Common myeloid progenitor, CD34-positive (primary cell): Measurements from ENCODE around the gene COQ9.
"Not testable (repeated sequence)": the region's sequence is repeated elsewhere in the genome, so short reads cannot be mapped to it uniquely, and the experiment has no call there.

Experiments used
- CTCF ChIA-PET: fragments of 350-600 bp; sonication (Branson Sonifier 250); formaldehyde crosslinking; loops from one replicate; lab custom pipeline; 2021; ENCODE audit warnings: antibody characterized with exemption; lab: Charles Lee
- POLR2A ChIA-PET: fragments of 350-600 bp; sonication (Branson Sonifier 250); formaldehyde crosslinking; loops from one replicate; lab custom pipeline; 2021; ENCODE audit warnings: antibody characterized with exemption; lab: Charles Lee
- DNase-seq, 3 donors: peaks; one replicate each; pipeline versions ENCODE4 v3.0.0 to v3.0.0-alpha.2; 2013
- H3K27ac ChIP-seq, 2 experiments: 1 replicate in 1 of 2; 2 replicates in 1 of 2; pipeline ENCODE4 v1.7.0; 2013; ENCODE audit warnings: inconsistent platforms in 2 of 2, low read length in 2 of 2, mild to moderate bottlenecking in 2 of 2, low read depth in 1 of 2, moderate library complexity in 1 of 2; ENCODE audit not compliant: severe bottlenecking in 2 of 2, insufficient read depth in 1 of 2, poor library complexity in 1 of 2
- H3K27me3 ChIP-seq, 5 experiments: replicated peaks in 2 of 5; 1 replicate in 3 of 5; 2 replicates in 2 of 5; pipeline versions ENCODE4 v1.6.1 to v1.7.0; 2013; ENCODE audit warnings: low read length in 4 of 5, mild to moderate bottlenecking in 2 of 5, moderate library complexity in 2 of 5, inconsistent platforms in 1 of 5; ENCODE audit not compliant: insufficient read depth in 5 of 5, control insufficient read depth in 4 of 5
- H3K36me3 ChIP-seq, 4 experiments: 1 replicate in 2 of 4; 2 replicates in 2 of 4; pipeline versions ENCODE4 v1.6.1 to v1.7.0; 2013; ENCODE audit warnings: low read length in 3 of 4, control low read depth in 1 of 4, mild to moderate bottlenecking in 1 of 4; ENCODE audit not compliant: control insufficient read depth in 4 of 4, insufficient read depth in 4 of 4
- H3K4me1 ChIP-seq, 4 experiments: 1 replicate in 3 of 4; 2 replicates in 1 of 4; pipeline versions ENCODE4 v1.6.1 to v1.7.1; 2013; ENCODE audit warnings: low read length in 3 of 4, mild to moderate bottlenecking in 3 of 4, control low read depth in 1 of 4, inconsistent platforms in 1 of 4, moderate library complexity in 1 of 4; ENCODE audit not compliant: control insufficient read depth in 4 of 4, insufficient read depth in 4 of 4; ENCODE audit errors: control extremely low read depth in 1 of 4
- H3K4me3 ChIP-seq, 7 experiments: 1 replicate in 4 of 7; 2 replicates in 3 of 7; pipeline versions ENCODE4 v1.5.1 to v1.7.0; 2013; ENCODE audit warnings: mild to moderate bottlenecking in 7 of 7, low read length in 6 of 7, moderate library complexity in 6 of 7, inconsistent platforms in 2 of 7, low read depth in 2 of 7, control low read depth in 1 of 7; ENCODE audit not compliant: insufficient read depth in 4 of 7, control insufficient read depth in 1 of 7; ENCODE audit errors: extremely low read depth in 1 of 7
- H3K9me3 ChIP-seq, 5 experiments: 1 replicate in 4 of 5; 2 replicates in 1 of 5; pipeline versions ENCODE4 v1.6.1 to v1.7.1; 2013; ENCODE audit warnings: low read length in 4 of 5, mild to moderate bottlenecking in 2 of 5, inconsistent platforms in 1 of 5, low read depth in 1 of 5, moderate library complexity in 1 of 5; ENCODE audit not compliant: control insufficient read depth in 4 of 5, insufficient read depth in 2 of 5; ENCODE audit errors: control extremely low read depth in 1 of 5
- WGBS: methylation state at CpG from one replicate; pipeline ENCODE4 v1.1.5; 2013; ENCODE audit not compliant: insufficient coverage; 5-methylcytosine and 5-hydroxymethylcytosine counted together

COQ9 gene

GRCh38 chr16:57486858-57487834 is 39.9 kb downstream of the COQ9 start:
- Histone ChIP-seq H3K27me3 (no peaks in the 10 kb centered on the region), H3K36me3 (no peaks in the 10 kb centered on the region), H3K4me3 (peak overlapping the region in 6 of 7 experiments; percentile 35 to 88 (median 72)), H3K27ac (no peak overlapping the region), H3K4me1 (peaks cover 0 to 20% (median 15%) of the 10 kb centered on the region in 4 experiments), H3K9me3 (peaks cover 0 to 5% (median 0%) of the 10 kb centered on the region in 5 experiments)
- ChIA-PET CTCF (interaction anchor here (0.7 to 5.1 kb wide), 8 partner anchors 12 to 250 kb away, joined by 3 to 21 read pairs (median 4); partner anchors contain the start of gene CCDC102A), POLR2A (interaction anchor here (0.6 to 2.0 kb wide), 4 partner anchors 47 to 1116 kb away, joined by 3 to 7 read pairs (median 4); partner anchors contain the start of genes ADGRG5 and CCDC102A)
- no peak for DNase-seq
- 93% methylated on average over 8 of the region's 8 CpGs for WGBS

- H3K27ac ChIP-seq: no peak overlapping the region
- POLR2A ChIA-PET: no interaction called here
- peaks cover 0 to 5% (median 0%) of the 10 kb centered on the region in 5 experiments for H3K9me3 ChIP-seq
- H3K4me3 ChIP-seq: no peak overlapping the region
- no peaks in the 10 kb centered on the region for H3K36me3 ChIP-seq
- WGBS: 100% methylated on average over 4 of the region's 5 CpGs
- CTCF ChIA-PET: interaction anchor here (1.4 to 5.1 kb wide), 3 partner anchors 12 to 30 kb away, joined by 4 to 21 read pairs (median 5); no protein-coding TSS in a partner anchor
- peaks cover 0 to 24% (median 15%) of the 10 kb centered on the region in 4 experiments for H3K4me1 ChIP-seq
- H3K27me3 ChIP-seq: no peaks in the 10 kb centered on the region
- DNase-seq: no peak
Observed at GRCh38 chr16:57489229-57489628, 42.0 kb downstream of the COQ9 start.

GRCh38 chr16:57493767-57494166 is 46.5 kb downstream of the COQ9 start:
- CTCF ChIA-PET: no interaction called here
- POLR2A ChIA-PET: no interaction called here

GRCh38 chr16:57497121-57497520 is 49.8 kb downstream of the COQ9 start:
- Histone ChIP-seq H3K4me1 (peaks cover 0 to 23% (median 7%) of the 10 kb centered on the region in 4 experiments), H3K9me3 (no peaks in the 10 kb centered on the region), H3K27ac (no peak overlapping the region), H3K4me3 (no peak overlapping the region), H3K36me3 (no peaks in the 10 kb centered on the region), H3K27me3 (no peaks in the 10 kb centered on the region)
- CTCF ChIA-PET: no interaction called here
- 98% methylated on average over 12 of the region's 13 CpGs for WGBS
- POLR2A ChIA-PET: no interaction called here
- DNase-seq: no peak

More at GRCh38 chr16:57493767-57494166, 46.5 kb downstream of the COQ9 start:
- no peaks in the 10 kb centered on the region for H3K27me3 ChIP-seq
- 100% methylated on average over 3 of the region's 4 CpGs for WGBS
- H3K4me1 ChIP-seq: peaks cover 0 to 3% (median 0%) of the 10 kb centered on the region in 4 experiments
- no peak overlapping the region for H3K4me3 ChIP-seq
- no peak overlapping the region for H3K27ac ChIP-seq
- H3K9me3 ChIP-seq: peaks cover 0 to 5% (median 0%) of the 10 kb centered on the region in 5 experiments
- no peak for DNase-seq
- H3K36me3 ChIP-seq: no peaks in the 10 kb centered on the region

GRCh38 chr16:57498031-57498430 is 50.8 kb downstream of the COQ9 start:
- H3K36me3 ChIP-seq: no peaks in the 10 kb centered on the region
- H3K27me3 ChIP-seq: no peaks in the 10 kb centered on the region
- no peaks in the 10 kb centered on the region for H3K9me3 ChIP-seq
- no peak for DNase-seq
- H3K4me1 ChIP-seq: peaks cover 0 to 20% (median 7%) of the 10 kb centered on the region in 4 experiments
- WGBS: 90% methylated on average over 3 of the region's 4 CpGs
- POLR2A ChIA-PET: no interaction called here
- CTCF ChIA-PET: no interaction called here
- H3K27ac ChIP-seq: no peak overlapping the region
- no peak overlapping the region for H3K4me3 ChIP-seq

- POLR2A ChIA-PET, DNase-seq, H3K36me3 ChIP-seq, H3K4me3 ChIP-seq, H3K9me3 ChIP-seq, H3K27me3 ChIP-seq, H3K27ac ChIP-seq: not testable (repeated sequence)
- peaks cover 0 to 20% (median 7%) of the 10 kb centered on the region in 4 experiments for H3K4me1 ChIP-seq
- CTCF ChIA-PET: interaction anchor here (1.9 kb wide), 2 partner anchors 10 to 17 kb away, joined by 5 to 7 read pairs; no protein-coding TSS in a partner anchor
- 100% methylated on average over 7 of the region's 11 CpGs for WGBS
Observed at GRCh38 chr16:57499941-57500340, 52.7 kb downstream of the COQ9 start.
